ENCODE data around the gene PEMT.

GRCh38 chr17:17504341-17505140 lies 87.0 kb downstream of the PEMT start:
- no peak for TF ChIP-seq YY1 (IDR thresholded peaks at IDR 0.05; ENCODE audit: insufficient read depth, insufficient read length)
- TF ChIP-seq ZNF274 (IDR thresholded peaks at IDR 0.05; ENCODE audit: low read depth, low read length), result no peak
- no peak for TF ChIP-seq SUZ12 (IDR thresholded peaks at IDR 0.05; ENCODE audit: extremely low read depth, insufficient read depth, insufficient read length)
